HepG2 (cell line): ENCODE results near the gene PRM3. TPM values are rescaled to one million over a fixed set of nuclear protein-coding genes. Genes with fewer than 3 reads are reported as not detected.

Experiments
- ATAD3A ChIP-seq: sonication (generic); formaldehyde crosslinking; IDR thresholded peaks from 2 replicates; pipeline ENCODE4 v1.4.0; 2020; ENCODE audit warnings: missing genetic modification reagents
- BATF2 ChIP-seq: sonication (generic); formaldehyde crosslinking; IDR thresholded peaks from 2 replicates; pipeline ENCODE4 v1.8.0; 2022; ENCODE audit warnings: mild to moderate bottlenecking, missing genetic modification reagents, moderate library complexity
- KDM3A ChIP-seq: IDR thresholded peaks from 2 replicates; pipeline ENCODE4 v1.6.1; 2018; ENCODE audit warnings: low read depth, missing compliant biosample characterization
- KDM6A ChIP-seq: IDR thresholded peaks from 2 replicates; pipeline ENCODE4 v1.6.1; 2016; ENCODE audit warnings: low read depth
- MTF1 ChIP-seq: sonication (generic); formaldehyde crosslinking; IDR thresholded peaks from 2 replicates; pipeline ENCODE4 v1.5.0; 2020; ENCODE audit warnings: missing genetic modification reagents
- MYC ChIP-seq: sonication (generic); formaldehyde crosslinking; IDR thresholded peaks from 2 replicates; pipeline ENCODE4 v1.9.0; 2021; ENCODE audit warnings: missing genetic modification reagents, borderline replicate concordance
- NBN ChIP-seq: fragments of 450-650 bp; conservative IDR thresholded peaks from 2 replicates; pipeline ENCODE4 v1.6.1; 2017
- PHB2 ChIP-seq: fragments of 450-650 bp; IDR thresholded peaks from 2 replicates; pipeline ENCODE4 v1.6.1; 2018; ENCODE audit not compliant: partially characterized antibody
- PITX1 ChIP-seq: sonication (generic); formaldehyde crosslinking; IDR thresholded peaks from 2 replicates; pipeline ENCODE4 v1.5.1; 2020; ENCODE audit warnings: mild to moderate bottlenecking, missing genetic modification reagents
- PRPF4 ChIP-seq: fragments of 200-400 bp; formaldehyde crosslinking; IDR thresholded peaks from 2 replicates; pipeline ENCODE4 v1.6.1; 2016; ENCODE audit warnings: low read length, low read depth; ENCODE audit not compliant: poor library complexity, severe bottlenecking
- RAD21 ChIP-seq: fragments of 450-650 bp; formaldehyde crosslinking; IDR thresholded peaks from 2 replicates; pipeline ENCODE4 v1.5.0; 2020; ENCODE audit warnings: mild to moderate bottlenecking
- SALL2 ChIP-seq: sonication (generic); formaldehyde crosslinking; IDR thresholded peaks from 2 replicates; pipeline ENCODE4 v1.8.1; 2023; ENCODE audit warnings: mild to moderate bottlenecking, missing genetic modification reagents, inconsistent platforms
- SMAD1 ChIP-seq: sonication (generic); formaldehyde crosslinking; IDR thresholded peaks from 2 replicates; pipeline ENCODE4 v1.4.0; 2020; ENCODE audit warnings: missing genetic modification reagents, low read depth, mild to moderate bottlenecking, borderline replicate concordance
- SNAI1 ChIP-seq: sonication (generic); formaldehyde crosslinking; IDR thresholded peaks from 2 replicates; pipeline ENCODE4 v1.5.0; 2020; ENCODE audit warnings: mild to moderate bottlenecking, missing genetic modification reagents, borderline replicate concordance
- TEAD3 ChIP-seq: optimal IDR thresholded peaks from 2 replicates; pipeline ENCODE3; 2016; ENCODE audit warnings: borderline replicate concordance
- ZBTB21 ChIP-seq: sonication (generic); formaldehyde crosslinking; IDR thresholded peaks from 2 replicates; pipeline ENCODE4 v1.4.0; 2020; ENCODE audit warnings: missing genetic modification reagents
- ZFAT ChIP-seq: sonication (generic); formaldehyde crosslinking; conservative IDR thresholded peaks from 2 replicates; pipeline ENCODE4 v1.8.1; 2023; ENCODE audit warnings: missing genetic modification reagents, inconsistent platforms
- ZMAT3 ChIP-seq: sonication (generic); formaldehyde crosslinking; conservative IDR thresholded peaks from 2 replicates; pipeline ENCODE4 v1.7.0; 2021; ENCODE audit warnings: missing genetic modification reagents
- ZNF672 ChIP-seq: sonication (generic); formaldehyde crosslinking; IDR thresholded peaks from 2 replicates; pipeline ENCODE4 v1.8.1; 2022; ENCODE audit warnings: missing genetic modification reagents
- ZNF720 ChIP-seq: sonication (generic); formaldehyde crosslinking; IDR thresholded peaks from 2 replicates; pipeline ENCODE4 v1.4.0; 2020; ENCODE audit warnings: missing genetic modification reagents
- polyA plus RNA-seq, 8 experiments: library from polyadenylated mRNA; depleted of rRNA in 3 of 8; stranded (reverse) in 7 of 8; unstranded in 1 of 8; fragments of >200 nt; fragmentation: Illumina TruSeq in 4 of 8; extraction: Trizol in 4 of 8; gene quantifications; 2 replicates each; pipeline versions ENCODE4 v1.2.1 to v1.2.3, GENCODE V29; 2011 to 2016; ENCODE audit warnings: low read depth in 4 of 8, missing spikeins in 1 of 8, mixed read lengths in 1 of 8; ENCODE audit not compliant: insufficient read depth in 1 of 8
- total RNA-seq, 5 experiments: library from RNA; depleted of rRNA; stranded (reverse); fragments of >200 nt; fragmentation: Illumina TruSeq; extraction: Trizol; gene quantifications; 2 replicates each; pipeline ENCODE4 v1.2.3, GENCODE V29; 2016; ENCODE audit warnings: low read depth in 1 of 5
- TF ChIP-seq, protein P1 (sequence below): sonication (generic); formaldehyde crosslinking; IDR thresholded peaks from 2 replicates; pipeline ENCODE4 v1.5.1; 2020; ENCODE audit warnings: missing genetic modification reagents, mild to moderate bottlenecking, borderline replicate concordance
- TF ChIP-seq, protein P2 (sequence below): sonication (generic); formaldehyde crosslinking; IDR thresholded peaks from 2 replicates; pipeline ENCODE4 v1.5.1; 2020; ENCODE audit warnings: missing genetic modification reagents, mild to moderate bottlenecking, borderline replicate concordance
- TF ChIP-seq, protein P3 (sequence below): sonication (generic); formaldehyde crosslinking; IDR thresholded peaks from 2 replicates; pipeline ENCODE4 v1.4.0; 2020; ENCODE audit warnings: mild to moderate bottlenecking, missing genetic modification reagents
- TF ChIP-seq, protein P4 (sequence below): sonication (generic); formaldehyde crosslinking; IDR thresholded peaks from 2 replicates; pipeline ENCODE4 v1.5.0; 2020; ENCODE audit warnings: missing genetic modification reagents

Gene PRM3
- total and polyA plus RNA-seq, 2 of the 13 experiments (the other 11 are each of a cell fraction or from before 2014, with no cell fraction given) = not detected

- no peak for TF ChIP-seq ZNF720
- no peak for TF ChIP-seq ZFAT (CRISPR knock-in tag)
- TF ChIP-seq NBN = no peak
- TF ChIP-seq SNAI1 (CRISPR knock-in tag) = no peak
- TF ChIP-seq MYC (CRISPR knock-in tag) = no peak
- TF ChIP-seq, protein P1, sequence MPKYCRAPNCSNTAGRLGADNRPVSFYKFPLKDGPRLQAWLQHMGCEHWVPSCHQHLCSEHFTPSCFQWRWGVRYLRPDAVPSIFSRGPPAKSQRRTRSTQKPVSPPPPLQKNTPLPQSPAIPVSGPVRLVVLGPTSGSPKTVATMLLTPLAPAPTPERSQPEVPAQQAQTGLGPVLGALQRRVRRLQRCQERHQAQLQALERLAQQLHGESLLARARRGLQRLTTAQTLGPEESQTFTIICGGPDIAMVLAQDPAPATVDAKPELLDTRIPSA (CRISPR knock-in tag) = no peak
- TF ChIP-seq, protein P2, sequence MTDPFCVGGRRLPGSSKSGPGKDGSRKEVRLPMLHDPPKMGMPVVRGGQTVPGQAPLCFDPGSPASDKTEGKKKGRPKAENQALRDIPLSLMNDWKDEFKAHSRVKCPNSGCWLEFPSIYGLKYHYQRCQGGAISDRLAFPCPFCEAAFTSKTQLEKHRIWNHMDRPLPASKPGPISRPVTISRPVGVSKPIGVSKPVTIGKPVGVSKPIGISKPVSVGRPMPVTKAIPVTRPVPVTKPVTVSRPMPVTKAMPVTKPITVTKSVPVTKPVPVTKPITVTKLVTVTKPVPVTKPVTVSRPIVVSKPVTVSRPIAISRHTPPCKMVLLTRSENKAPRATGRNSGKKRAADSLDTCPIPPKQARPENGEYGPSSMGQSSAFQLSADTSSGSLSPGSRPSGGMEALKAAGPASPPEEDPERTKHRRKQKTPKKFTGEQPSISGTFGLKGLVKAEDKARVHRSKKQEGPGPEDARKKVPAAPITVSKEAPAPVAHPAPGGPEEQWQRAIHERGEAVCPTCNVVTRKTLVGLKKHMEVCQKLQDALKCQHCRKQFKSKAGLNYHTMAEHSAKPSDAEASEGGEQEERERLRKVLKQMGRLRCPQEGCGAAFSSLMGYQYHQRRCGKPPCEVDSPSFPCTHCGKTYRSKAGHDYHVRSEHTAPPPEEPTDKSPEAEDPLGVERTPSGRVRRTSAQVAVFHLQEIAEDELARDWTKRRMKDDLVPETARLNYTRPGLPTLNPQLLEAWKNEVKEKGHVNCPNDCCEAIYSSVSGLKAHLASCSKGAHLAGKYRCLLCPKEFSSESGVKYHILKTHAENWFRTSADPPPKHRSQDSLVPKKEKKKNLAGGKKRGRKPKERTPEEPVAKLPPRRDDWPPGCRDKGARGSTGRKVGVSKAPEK (CRISPR knock-in tag) = no peak
- no peak for TF ChIP-seq ZMAT3
- no peak for TF ChIP-seq RAD21 (CRISPR knock-in tag)
- TF ChIP-seq, protein P3, sequence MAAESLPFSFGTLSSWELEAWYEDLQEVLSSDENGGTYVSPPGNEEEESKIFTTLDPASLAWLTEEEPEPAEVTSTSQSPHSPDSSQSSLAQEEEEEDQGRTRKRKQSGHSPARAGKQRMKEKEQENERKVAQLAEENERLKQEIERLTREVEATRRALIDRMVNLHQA (CRISPR knock-in tag) = no peak
- no peak for TF ChIP-seq ATAD3A (CRISPR knock-in tag)
- TF ChIP-seq, protein P4, sequence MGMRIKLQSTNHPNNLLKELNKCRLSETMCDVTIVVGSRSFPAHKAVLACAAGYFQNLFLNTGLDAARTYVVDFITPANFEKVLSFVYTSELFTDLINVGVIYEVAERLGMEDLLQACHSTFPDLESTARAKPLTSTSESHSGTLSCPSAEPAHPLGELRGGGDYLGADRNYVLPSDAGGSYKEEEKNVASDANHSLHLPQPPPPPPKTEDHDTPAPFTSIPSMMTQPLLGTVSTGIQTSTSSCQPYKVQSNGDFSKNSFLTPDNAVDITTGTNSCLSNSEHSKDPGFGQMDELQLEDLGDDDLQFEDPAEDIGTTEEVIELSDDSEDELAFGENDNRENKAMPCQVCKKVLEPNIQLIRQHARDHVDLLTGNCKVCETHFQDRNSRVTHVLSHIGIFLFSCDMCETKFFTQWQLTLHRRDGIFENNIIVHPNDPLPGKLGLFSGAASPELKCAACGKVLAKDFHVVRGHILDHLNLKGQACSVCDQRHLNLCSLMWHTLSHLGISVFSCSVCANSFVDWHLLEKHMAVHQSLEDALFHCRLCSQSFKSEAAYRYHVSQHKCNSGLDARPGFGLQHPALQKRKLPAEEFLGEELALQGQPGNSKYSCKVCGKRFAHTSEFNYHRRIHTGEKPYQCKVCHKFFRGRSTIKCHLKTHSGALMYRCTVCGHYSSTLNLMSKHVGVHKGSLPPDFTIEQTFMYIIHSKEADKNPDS = no peak
- TF ChIP-seq ZBTB21 = 0 out of 2 replicates have a peak, but pooled peaks have one; percentile 21
- no peak for TF ChIP-seq BATF2 (CRISPR knock-in tag)
- no peak for TF ChIP-seq MTF1 (CRISPR knock-in tag)
- TF ChIP-seq PITX1 (CRISPR knock-in tag) = no peak
- no peak for TF ChIP-seq PHB2
- peak; percentile 23 for TF ChIP-seq TEAD3 (CRISPR knock-in tag)
- TF ChIP-seq SMAD1 (CRISPR knock-in tag) = no peak
- 0 out of 2 replicates have a peak, but pooled peaks have one; percentile 20 for TF ChIP-seq KDM3A (CRISPR knock-in tag)
- no peak for TF ChIP-seq SALL2 (CRISPR knock-in tag)
- TF ChIP-seq ZNF672 (CRISPR knock-in tag) = no peak
- TF ChIP-seq KDM6A = no peak
- TF ChIP-seq PRPF4 = no peak
Observed at GRCh38 chr16:11303405-11304138, 30.1 kb upstream of the PRM3 start (continued).
